ENCODE results near the gene ECE1.
A peak's percentile ranks its signal among the peaks of the same experiment; 100 is the strongest.

DNA sequence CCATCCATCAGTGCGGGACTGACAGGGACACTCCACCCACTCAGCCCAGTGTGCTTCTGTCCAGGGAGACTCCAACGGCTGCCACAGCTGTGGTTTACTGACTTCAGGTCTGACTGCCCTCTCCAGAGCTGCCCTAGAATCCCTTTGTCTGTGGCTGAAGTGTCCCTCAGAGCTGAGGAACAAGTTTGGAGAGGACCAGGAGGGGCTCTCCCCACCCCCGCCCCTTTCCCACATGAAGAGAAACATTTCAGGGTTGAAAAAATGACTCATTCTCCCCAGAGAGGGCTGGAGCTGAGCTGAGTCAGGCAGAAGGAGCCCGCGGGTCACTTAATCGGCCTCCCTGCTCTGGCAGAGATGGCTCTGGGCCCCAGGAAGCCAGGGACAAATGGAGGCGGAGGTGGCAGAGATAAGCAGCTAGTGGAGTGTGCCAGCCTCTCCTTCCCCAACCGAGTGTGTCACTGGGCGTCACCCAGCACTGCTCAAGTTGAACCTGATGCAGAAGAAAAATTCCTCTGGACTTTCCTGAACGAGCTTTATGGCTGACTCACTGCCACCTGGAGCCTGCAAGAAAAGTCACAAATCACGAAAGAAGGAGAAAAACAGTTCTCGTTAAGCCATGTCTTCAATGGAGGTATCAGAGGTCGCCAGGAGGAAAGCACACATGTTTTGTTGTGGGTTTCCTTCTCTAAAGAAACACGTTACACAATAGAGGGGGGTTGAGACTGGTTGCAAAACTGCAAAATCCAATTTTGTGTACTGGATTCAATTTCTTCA is 34.3 kb upstream of the ECE1 start:
- TF ChIP-seq FOXK2 (IDR thresholded peaks at IDR 0.05) (no peak), ELF4 (IDR thresholded peaks at IDR 0.05) (no peak), SP1 (IDR thresholded peaks at IDR 0.05) (no peak), TARDBP (IDR thresholded peaks at IDR 0.05) (no peak), BHLHE40 (IDR thresholded peaks at IDR 0.05; ENCODE audit: borderline replicate concordance) (no peak), FOXM1 (IDR thresholded peaks at IDR 0.05; ENCODE audit: borderline replicate concordance) (no peak), CTBP1 (IDR thresholded peaks at IDR 0.05; ENCODE audit: borderline replicate concordance) (no peak), FOXA1 (IDR thresholded peaks at IDR 0.05) (no peak), ZNF384 (IDR thresholded peaks at IDR 0.05) (no peak), HDGF (IDR thresholded peaks at IDR 0.05; ENCODE audit: borderline replicate concordance) (no peak), ARNT (IDR thresholded peaks at IDR 0.05) (no peak), SUZ12 (IDR thresholded peaks at IDR 0.05) (no peak)
- TF ChIP-seq, protein P1, sequence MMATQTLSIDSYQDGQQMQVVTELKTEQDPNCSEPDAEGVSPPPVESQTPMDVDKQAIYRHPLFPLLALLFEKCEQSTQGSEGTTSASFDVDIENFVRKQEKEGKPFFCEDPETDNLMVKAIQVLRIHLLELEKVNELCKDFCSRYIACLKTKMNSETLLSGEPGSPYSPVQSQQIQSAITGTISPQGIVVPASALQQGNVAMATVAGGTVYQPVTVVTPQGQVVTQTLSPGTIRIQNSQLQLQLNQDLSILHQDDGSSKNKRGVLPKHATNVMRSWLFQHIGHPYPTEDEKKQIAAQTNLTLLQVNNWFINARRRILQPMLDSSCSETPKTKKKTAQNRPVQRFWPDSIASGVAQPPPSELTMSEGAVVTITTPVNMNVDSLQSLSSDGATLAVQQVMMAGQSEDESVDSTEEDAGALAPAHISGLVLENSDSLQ (IDR thresholded peaks at IDR 0.05) = peak; percentile 90

Data from HEK293T (cell line).